C4-2B (cell line): ENCODE results near the gene FAT2.

ENCODE experiments used
- ZFX ChIP-seq: fragments of 450-650 bp; IDR thresholded peaks from 2 replicates; pipeline ENCODE4 v1.6.1; 2017
- TF ChIP-seq, protein P1 (sequence below): fragments of 450-650 bp; conservative IDR thresholded peaks from 2 replicates; pipeline ENCODE4 v1.5.1; 2017; ENCODE audit warnings: mild to moderate bottlenecking

GRCh38 chr5:151541571-151541970 is 49.6 kb downstream of the FAT2 start:
- TF ChIP-seq, protein P1, sequence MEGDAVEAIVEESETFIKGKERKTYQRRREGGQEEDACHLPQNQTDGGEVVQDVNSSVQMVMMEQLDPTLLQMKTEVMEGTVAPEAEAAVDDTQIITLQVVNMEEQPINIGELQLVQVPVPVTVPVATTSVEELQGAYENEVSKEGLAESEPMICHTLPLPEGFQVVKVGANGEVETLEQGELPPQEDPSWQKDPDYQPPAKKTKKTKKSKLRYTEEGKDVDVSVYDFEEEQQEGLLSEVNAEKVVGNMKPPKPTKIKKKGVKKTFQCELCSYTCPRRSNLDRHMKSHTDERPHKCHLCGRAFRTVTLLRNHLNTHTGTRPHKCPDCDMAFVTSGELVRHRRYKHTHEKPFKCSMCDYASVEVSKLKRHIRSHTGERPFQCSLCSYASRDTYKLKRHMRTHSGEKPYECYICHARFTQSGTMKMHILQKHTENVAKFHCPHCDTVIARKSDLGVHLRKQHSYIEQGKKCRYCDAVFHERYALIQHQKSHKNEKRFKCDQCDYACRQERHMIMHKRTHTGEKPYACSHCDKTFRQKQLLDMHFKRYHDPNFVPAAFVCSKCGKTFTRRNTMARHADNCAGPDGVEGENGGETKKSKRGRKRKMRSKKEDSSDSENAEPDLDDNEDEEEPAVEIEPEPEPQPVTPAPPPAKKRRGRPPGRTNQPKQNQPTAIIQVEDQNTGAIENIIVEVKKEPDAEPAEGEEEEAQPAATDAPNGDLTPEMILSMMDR, result no peak
- TF ChIP-seq ZFX, result no peak
